HepG2 (cell line): ENCODE measurements around the gene ADAMTS8. TPM values are rescaled to one million over a fixed set of nuclear protein-coding genes. Genes with fewer than 3 reads are reported as not detected.

Experiments
- ATAC-seq: fragments of 200-7000 bp; cut with Tn5 transposase; 3 replicates; pipeline ENCODE4 v1.9.1; 2020; ENCODE audit warnings: mild to moderate bottlenecking, moderate library complexity
- BruUV-seq: library from RNA; stranded (reverse); fragments of 400-500 nt; replicated peaks from 2 replicates; lab custom pipeline; 2021; lab: Mats Ljungman, UMichigan
- CTCF ChIA-PET: fragments of 300-600 bp; formaldehyde crosslinking; extraction: SDS; loops from one replicate; lab custom pipeline; 2021; ENCODE audit warnings: low total read pairs, inconsistent platforms, low intra/inter-chr PET ratio; lab: Yijun Ruan, JAX
- POLR2A ChIA-PET: fragments of 350-600 bp; sonication (Branson Sonifier 250); formaldehyde crosslinking; loops from one replicate; lab custom pipeline; 2020; ENCODE audit warnings: antibody characterized with exemption, inconsistent platforms; lab: Yijun Ruan, JAX
- DNase-seq: peaks from one replicate; pipeline ENCODE4 v3.0.0-alpha.2; 2015; ENCODE audit warnings: low spot score
- FAIRE-seq: peaks from 3 replicates; lab custom pipeline; 2011; peaks lifted over from hg19 to GRCh38; lab: Jason Lieb, UNC
- H2AFZ ChIP-seq: one replicate; pipeline ENCODE4 v1.6.1; 2011; ENCODE audit warnings: low read length, inconsistent platforms
- H3K27ac ChIP-seq: fragments of 300-600 bp; 3 replicates; pipeline ENCODE4 v1.8.0; 2011; ENCODE audit warnings: mixed run types, mild to moderate bottlenecking, mixed read lengths, low read length, inconsistent platforms; ENCODE audit not compliant: insufficient read depth; ENCODE audit errors: extremely low read length
- H3K27me3 ChIP-seq, 2 experiments: fragments of 200-600 bp in 1 of 2; 2 replicates in 1 of 2; 3 replicates in 1 of 2; pipeline versions ENCODE4 v1.6.0 to v1.8.0; 2011; ENCODE audit warnings: low read length in 2 of 2, mild to moderate bottlenecking in 2 of 2, moderate library complexity in 2 of 2, inconsistent platforms in 1 of 2; ENCODE audit not compliant: insufficient read depth in 2 of 2, control insufficient read depth in 1 of 2
- H3K36me3 ChIP-seq, 2 experiments: fragments of 200-600 bp in 1 of 2; replicated peaks in 1 of 2; 2 replicates in 1 of 2; 3 replicates in 1 of 2; pipeline versions ENCODE4 v1.5.1 to v1.8.0; 2011; ENCODE audit warnings: low read length in 2 of 2, inconsistent platforms in 1 of 2; ENCODE audit not compliant: insufficient read depth in 2 of 2, control insufficient read depth in 1 of 2
- H3K4me1 ChIP-seq: 2 replicates; pipeline ENCODE4 v1.5.1; 2012; ENCODE audit warnings: low read length, inconsistent platforms; ENCODE audit not compliant: insufficient read depth
- H3K4me2 ChIP-seq: 2 replicates; pipeline ENCODE4 v1.6.0; 2011; ENCODE audit warnings: low read depth, low read length, inconsistent platforms
- H3K4me3 ChIP-seq, 3 experiments: fragments of 200-600 bp in 1 of 3; sonication (generic), shearing (Covaris generic) in 1 of 3; replicated peaks in 1 of 3; 2 replicates each; pipeline ENCODE4 v1.5.1; 2011 to 2016; ENCODE audit warnings: low read length in 3 of 3, inconsistent platforms in 2 of 3, low read depth in 2 of 3, mild to moderate bottlenecking in 2 of 3, control low read depth in 1 of 3, mixed read lengths in 1 of 3; ENCODE audit not compliant: insufficient read depth in 1 of 3
- H3K79me2 ChIP-seq: one replicate; pipeline ENCODE4 v1.6.1; 2011; ENCODE audit warnings: low read length, inconsistent platforms; ENCODE audit not compliant: insufficient read depth
- H3K9ac ChIP-seq: 2 replicates; pipeline ENCODE4 v1.6.0; 2011; ENCODE audit warnings: mild to moderate bottlenecking, low read depth, low read length, inconsistent platforms; ENCODE audit not compliant: insufficient read depth
- H3K9me3 ChIP-seq: 2 replicates; pipeline ENCODE4 v1.5.1; 2012; ENCODE audit warnings: mild to moderate bottlenecking, low read length
- H4K20me1 ChIP-seq: 2 replicates; pipeline ENCODE4 v1.6.0; 2011; ENCODE audit warnings: inconsistent platforms, mild to moderate bottlenecking, low read length, moderate library complexity; ENCODE audit not compliant: insufficient read depth
- FOXA3 ChIP-seq: IDR thresholded peaks from 2 replicates; pipeline ENCODE4 v1.6.1; 2016; ENCODE audit warnings: missing genetic modification reagents, missing compliant biosample characterization
- GATA4 ChIP-seq: sonication (generic); IDR thresholded peaks from 2 replicates; pipeline ENCODE4 v1.6.1; 2016; ENCODE audit warnings: antibody characterized with exemption, low read depth, borderline replicate concordance
- MIER2 ChIP-seq: IDR thresholded peaks from 2 replicates; pipeline ENCODE4 v1.6.1; 2016; ENCODE audit warnings: missing biosample characterization, missing genetic modification reagents
- MIXL1 ChIP-seq: IDR thresholded peaks from 2 replicates; pipeline ENCODE4 v1.6.1; 2016
- MLLT10 ChIP-seq: sonication (generic); formaldehyde crosslinking; IDR thresholded peaks from 2 replicates; pipeline ENCODE4 v1.4.0; 2020; ENCODE audit warnings: missing genetic modification reagents
- MYC ChIP-seq: sonication (generic); formaldehyde crosslinking; IDR thresholded peaks from 2 replicates; pipeline ENCODE4 v1.9.0; 2021; ENCODE audit warnings: missing genetic modification reagents, borderline replicate concordance
- NBN ChIP-seq: fragments of 450-650 bp; conservative IDR thresholded peaks from 2 replicates; pipeline ENCODE4 v1.6.1; 2017
- PHF5A ChIP-seq: IDR thresholded peaks from one replicate; pipeline ENCODE4 v1.6.1; 2018; ENCODE audit warnings: low read depth, missing genetic modification reagents; ENCODE audit not compliant: unreplicated experiment
- PITX1 ChIP-seq: sonication (generic); formaldehyde crosslinking; IDR thresholded peaks from 2 replicates; pipeline ENCODE4 v1.5.1; 2020; ENCODE audit warnings: mild to moderate bottlenecking, missing genetic modification reagents
- TBL1XR1 ChIP-seq: fragments of 150-350 bp; IDR thresholded peaks from 2 replicates; pipeline ENCODE4 v1.6.1; 2014; ENCODE audit warnings: borderline replicate concordance, low read length; ENCODE audit not compliant: partially characterized antibody
- ZBTB3 ChIP-seq: sonication (generic); formaldehyde crosslinking; IDR thresholded peaks from 2 replicates; pipeline ENCODE4 v1.4.0; 2020; ENCODE audit warnings: low read depth, mild to moderate bottlenecking, moderate library complexity, missing genetic modification reagents, borderline replicate concordance
- ZNF234 ChIP-seq: sonication (generic); formaldehyde crosslinking; conservative IDR thresholded peaks from 2 replicates; pipeline ENCODE4 v1.5.1; 2020; ENCODE audit warnings: mild to moderate bottlenecking, missing genetic modification reagents
- ZNF34 ChIP-seq: sonication (generic); formaldehyde crosslinking; IDR thresholded peaks from 2 replicates; pipeline ENCODE4 v1.4.0; 2020; ENCODE audit warnings: mild to moderate bottlenecking, missing genetic modification reagents, borderline replicate concordance
- ZNF670 ChIP-seq: sonication (generic); formaldehyde crosslinking; IDR thresholded peaks from 2 replicates; pipeline ENCODE4 v1.8.0; 2022; ENCODE audit warnings: mild to moderate bottlenecking, missing genetic modification reagents, borderline replicate concordance
- ZNF775 ChIP-seq: sonication (generic); formaldehyde crosslinking; IDR thresholded peaks from 2 replicates; pipeline ENCODE4 v1.4.0; 2020; ENCODE audit warnings: missing genetic modification reagents, mild to moderate bottlenecking, moderate library complexity, borderline replicate concordance
- WGBS: methylation state at CpG from one replicate; pipeline ENCODE4 v1.1.6; 2017; ENCODE audit warnings: low lambda C conversion rate; 5-methylcytosine and 5-hydroxymethylcytosine counted together
- in situ Hi-C: cut with HindIII; loops from 2 replicates; pipeline ENCODE4 v1.10.0; 2017; ENCODE audit warnings: low pct_unique_long_range_greater_than_20kb; ENCODE audit not compliant: extremely low pct_ligation_motif_present
- intact Hi-C: fragments of 100-400 bp; cut with micrococcal nuclease; formaldehyde crosslinking; loops from one replicate; pipeline ENCODE4 v1.10.0; 2022; ENCODE audit not compliant: unreplicated experiment
- polyA plus RNA-seq, 8 experiments: library from polyadenylated mRNA; depleted of rRNA in 3 of 8; stranded (reverse) in 7 of 8; unstranded in 1 of 8; fragments of >200 nt; fragmentation: Illumina TruSeq in 4 of 8; extraction: Trizol in 4 of 8; gene quantifications; 2 replicates each; pipeline versions ENCODE4 v1.2.1 to v1.2.3, GENCODE V29; 2011 to 2016; ENCODE audit warnings: low read depth in 4 of 8, missing spikeins in 1 of 8, mixed read lengths in 1 of 8; ENCODE audit not compliant: insufficient read depth in 1 of 8
- total RNA-seq, 5 experiments: library from RNA; depleted of rRNA; stranded (reverse); fragments of >200 nt; fragmentation: Illumina TruSeq; extraction: Trizol; gene quantifications; 2 replicates each; pipeline ENCODE4 v1.2.3, GENCODE V29; 2016; ENCODE audit warnings: low read depth in 1 of 5
- TF ChIP-seq, protein P1 (sequence below): sonication (generic); formaldehyde crosslinking; IDR thresholded peaks from 2 replicates; pipeline ENCODE4 v1.4.0; 2020; ENCODE audit warnings: missing genetic modification reagents, mild to moderate bottlenecking, borderline replicate concordance
- TF ChIP-seq, protein P2 (sequence below): IDR thresholded peaks from 2 replicates; pipeline ENCODE4 v1.6.1; 2016
- TF ChIP-seq, protein P3 (sequence below): sonication (generic); formaldehyde crosslinking; IDR thresholded peaks from 2 replicates; pipeline ENCODE4 v1.4.0; 2020; ENCODE audit warnings: missing genetic modification reagents; ENCODE audit errors: not compliant biosample characterization
- TF ChIP-seq, protein P4 (sequence below): sonication (generic); formaldehyde crosslinking; IDR thresholded peaks from 2 replicates; pipeline ENCODE4 v1.4.0; 2020; ENCODE audit warnings: missing genetic modification reagents

Gene ADAMTS8
- total and polyA plus RNA-seq, 2 of the 13 experiments (the other 11 are each of a cell fraction or from before 2014, with no cell fraction given) = not detected

DNA sequence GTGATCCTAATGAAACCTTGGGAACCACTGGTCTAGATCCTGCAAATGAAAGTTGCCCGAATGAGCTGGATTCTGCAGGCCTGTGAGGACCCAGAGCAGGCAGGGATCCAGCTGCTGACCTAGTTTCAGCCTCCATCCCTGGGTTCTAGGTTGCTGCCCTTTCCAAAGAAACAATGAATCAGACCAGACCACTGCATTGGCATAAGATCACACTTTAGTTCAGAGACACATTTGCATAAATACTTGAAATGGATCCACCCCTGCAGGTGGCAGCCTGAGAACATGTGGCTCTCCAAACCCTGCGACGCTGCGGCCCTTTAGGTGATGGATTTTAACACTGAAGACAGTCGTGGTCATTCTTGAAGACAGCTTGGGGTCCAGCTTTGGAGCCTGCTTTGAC lies 23.7 kb downstream of the ADAMTS8 start (continued):
- TF ChIP-seq, protein P1, sequence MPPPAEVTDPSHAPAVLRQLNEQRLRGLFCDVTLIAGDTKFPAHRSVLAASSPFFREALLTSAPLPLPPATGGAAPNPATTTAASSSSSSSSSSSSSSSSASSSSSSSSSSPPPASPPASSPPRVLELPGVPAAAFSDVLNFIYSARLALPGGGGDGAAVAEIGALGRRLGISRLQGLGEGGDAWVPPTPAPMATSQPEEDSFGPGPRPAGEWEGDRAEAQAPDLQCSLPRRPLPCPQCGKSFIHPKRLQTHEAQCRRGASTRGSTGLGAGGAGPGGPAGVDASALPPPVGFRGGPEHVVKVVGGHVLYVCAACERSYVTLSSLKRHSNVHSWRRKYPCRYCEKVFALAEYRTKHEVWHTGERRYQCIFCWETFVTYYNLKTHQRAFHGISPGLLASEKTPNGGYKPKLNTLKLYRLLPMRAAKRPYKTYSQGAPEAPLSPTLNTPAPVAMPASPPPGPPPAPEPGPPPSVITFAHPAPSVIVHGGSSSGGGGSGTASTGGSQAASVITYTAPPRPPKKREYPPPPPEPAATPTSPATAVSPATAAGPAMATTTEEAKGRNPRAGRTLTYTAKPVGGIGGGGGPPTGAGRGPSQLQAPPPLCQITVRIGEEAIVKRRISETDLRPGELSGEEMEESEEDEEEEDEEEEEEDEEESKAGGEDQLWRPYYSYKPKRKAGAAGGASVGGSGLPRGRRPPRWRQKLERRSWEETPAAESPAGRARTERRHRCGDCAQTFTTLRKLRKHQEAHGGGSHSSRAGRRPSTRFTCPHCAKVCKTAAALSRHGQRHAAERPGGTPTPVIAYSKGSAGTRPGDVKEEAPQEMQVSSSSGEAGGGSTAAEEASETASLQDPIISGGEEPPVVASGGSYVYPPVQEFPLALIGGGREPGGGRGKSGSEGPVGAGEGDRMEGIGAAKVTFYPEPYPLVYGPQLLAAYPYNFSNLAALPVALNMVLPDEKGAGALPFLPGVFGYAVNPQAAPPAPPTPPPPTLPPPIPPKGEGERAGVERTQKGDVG (CRISPR knock-in tag) = no peak
- no peak for TF ChIP-seq ZNF234
- TF ChIP-seq, protein P2, sequence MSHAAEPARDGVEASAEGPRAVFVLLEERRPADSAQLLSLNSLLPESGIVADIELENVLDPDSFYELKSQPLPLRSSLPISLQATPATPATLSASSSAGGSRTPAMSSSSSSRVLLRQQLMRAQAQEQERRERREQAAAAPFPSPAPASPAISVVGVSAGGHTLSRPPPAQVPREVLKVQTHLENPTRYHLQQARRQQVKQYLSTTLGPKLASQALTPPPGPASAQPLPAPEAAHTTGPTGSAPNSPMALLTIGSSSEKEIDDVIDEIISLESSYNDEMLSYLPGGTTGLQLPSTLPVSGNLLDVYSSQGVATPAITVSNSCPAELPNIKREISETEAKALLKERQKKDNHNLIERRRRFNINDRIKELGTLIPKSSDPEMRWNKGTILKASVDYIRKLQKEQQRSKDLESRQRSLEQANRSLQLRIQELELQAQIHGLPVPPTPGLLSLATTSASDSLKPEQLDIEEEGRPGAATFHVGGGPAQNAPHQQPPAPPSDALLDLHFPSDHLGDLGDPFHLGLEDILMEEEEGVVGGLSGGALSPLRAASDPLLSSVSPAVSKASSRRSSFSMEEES (CRISPR knock-in tag) = no peak

DNA sequence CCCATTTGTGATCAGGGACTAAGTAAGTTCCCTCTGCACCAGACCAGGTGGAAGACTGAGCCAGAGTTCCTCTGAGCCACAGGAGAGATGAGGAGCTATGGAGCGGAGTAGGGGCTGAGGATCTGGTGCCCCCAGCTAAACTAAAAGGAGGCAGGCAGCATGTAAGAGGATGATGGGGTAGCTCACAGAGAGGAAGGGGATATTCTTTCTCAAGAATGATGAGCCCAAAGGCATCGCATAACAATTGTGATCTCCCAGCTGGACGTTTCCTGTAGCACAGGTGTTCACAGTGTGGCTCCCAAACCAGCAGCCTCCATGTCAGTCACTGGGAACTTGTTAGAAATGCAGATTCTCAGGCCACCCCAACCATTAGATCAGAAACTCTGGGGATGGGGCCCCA lies 24.4 kb downstream of the ADAMTS8 start:
- in situ Hi-C loops (no loop called here), intact Hi-C loops (no loop called here)
- CTCF ChIA-PET = no interaction called here
- Histone ChIP-seq H3K9me3 (no peaks in the 10 kb centered on the region), H4K20me1 (no peaks in the 10 kb centered on the region), H3K27me3 (peaks cover 10 to 53% of the 10 kb centered on the region in 2 experiments; a peak in 4 of 5 replicates), H3K4me3 (no peak overlapping the region), H3K4me1 (no peaks in the 10 kb centered on the region), H3K4me2 (no peak overlapping the region), H2AFZ (no peak overlapping the region), H3K79me2 (no peaks in the 10 kb centered on the region), H3K27ac (no peak overlapping the region), H3K9ac (no peak overlapping the region), H3K36me3 (no peaks in the 10 kb centered on the region)
- POLR2A ChIA-PET = no interaction called here
- TF ChIP-seq PHF5A (no peak), PITX1 (CRISPR knock-in tag) (no peak), MIXL1 (CRISPR knock-in tag) (no peak), NBN (no peak), FOXA3 (no peak), MYC (CRISPR knock-in tag) (no peak), MIER2 (no peak), TBL1XR1 (no peak), MLLT10 (CRISPR knock-in tag) (no peak), ZBTB3 (CRISPR knock-in tag) (no peak), ZNF775 (no peak), ZNF34 (CRISPR knock-in tag) (no peak), GATA4 (no peak), ZNF670 (no peak)
- TF ChIP-seq, protein P3, sequence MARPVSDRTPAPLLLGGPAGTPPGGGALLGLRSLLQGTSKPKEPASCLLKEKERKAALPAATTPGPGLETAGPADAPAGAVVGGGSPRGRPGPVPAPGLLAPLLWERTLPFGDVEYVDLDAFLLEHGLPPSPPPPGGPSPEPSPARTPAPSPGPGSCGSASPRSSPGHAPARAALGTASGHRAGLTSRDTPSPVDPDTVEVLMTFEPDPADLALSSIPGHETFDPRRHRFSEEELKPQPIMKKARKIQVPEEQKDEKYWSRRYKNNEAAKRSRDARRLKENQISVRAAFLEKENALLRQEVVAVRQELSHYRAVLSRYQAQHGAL (CRISPR knock-in tag) = no peak
- TF ChIP-seq, protein P4, sequence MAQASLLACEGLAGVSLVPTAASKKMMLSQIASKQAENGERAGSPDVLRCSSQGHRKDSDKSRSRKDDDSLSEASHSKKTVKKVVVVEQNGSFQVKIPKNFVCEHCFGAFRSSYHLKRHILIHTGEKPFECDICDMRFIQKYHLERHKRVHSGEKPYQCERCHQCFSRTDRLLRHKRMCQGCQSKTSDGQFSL (CRISPR knock-in tag) = no peak
- WGBS = 50% methylated on average over 1 of the region's 3 CpGs
- FAIRE-seq (no peak), ATAC-seq (no peak), DNase-seq (no peak)
- no TSS peak for BruUV-seq
